Stimulated activated CD8-positive, alpha-beta memory T cell treated with anti-CD3 and anti-CD28 coated beads, Interleukin-4, amount 100 ng/mL, for 1 hour (primary cell): Measurements from ENCODE around the gene ZCCHC24.

ENCODE experiments used
- DNase-seq, 2 donors: peaks; one replicate each; pipeline ENCODE4 v3.0.0-alpha.2; 2020; ENCODE audit warnings: low read depth in 2 of 2, low spot score in 1 of 2

Gene ZCCHC24

GRCh38 chr10:79431891-79432831, 13.3 kb downstream of the ZCCHC24 start:
- no peak for DNase-seq

- no peak for DNase-seq
Measured at GRCh38 chr10:79431428-79431827, 14.0 kb downstream of the ZCCHC24 start.

GRCh38 chr10:79430936-79431335, 14.5 kb downstream of the ZCCHC24 start:
- DNase-seq, result no peak

- no peak for DNase-seq
Measured at GRCh38 chr10:79430325-79430905, 15.0 kb downstream of the ZCCHC24 start.

- no peak for DNase-seq
Measured at GRCh38 chr10:79429751-79430150, 15.7 kb downstream of the ZCCHC24 start.

- no peak for DNase-seq
Measured at GRCh38 chr10:79427965-79428364, 17.5 kb downstream of the ZCCHC24 start.

- no peak for DNase-seq
Measured at GRCh38 chr10:79425074-79425532, 20.3 kb downstream of the ZCCHC24 start.

GRCh38 chr10:79424221-79425073, 21.0 kb downstream of the ZCCHC24 start:
- DNase-seq, result no peak

GRCh38 chr10:79422178-79422892, 23.1 kb downstream of the ZCCHC24 start:
- no peak for DNase-seq

GRCh38 chr10:79420974-79421688, 24.3 kb downstream of the ZCCHC24 start:
- DNase-seq, result no peak

- DNase-seq, result no peak
Measured at GRCh38 chr10:79418886-79419595, 26.4 kb downstream of the ZCCHC24 start.

GRCh38 chr10:79418274-79418673, 27.1 kb downstream of the ZCCHC24 start:
- no peak for DNase-seq

GRCh38 chr10:79417731-79418130, 27.7 kb downstream of the ZCCHC24 start:
- no peak for DNase-seq

- DNase-seq, result no peak
Measured at GRCh38 chr10:79417266-79417665, 28.2 kb downstream of the ZCCHC24 start.

- no peak for DNase-seq
Measured at GRCh38 chr10:79416578-79417255, 28.7 kb downstream of the ZCCHC24 start.

- DNase-seq, result no peak
Measured at GRCh38 chr10:79415736-79416577, 29.5 kb downstream of the ZCCHC24 start.

GRCh38 chr10:79414714-79415113, 30.7 kb downstream of the ZCCHC24 start:
- DNase-seq, result no peak

- DNase-seq, result no peak
Measured at GRCh38 chr10:79413196-79413595, 32.2 kb downstream of the ZCCHC24 start.
